Measurements from ENCODE around the gene GPR39.
A peak's percentile ranks its signal among the peaks of the same experiment; 100 is the strongest.

GPR39 gene

GRCh38 chr2:132621131-132621875 is 204.7 kb downstream of the GPR39 start:
- ATAC-seq = no peak
- no peak for TF ChIP-seq CSDC2 (CRISPR knock-in tag; IDR thresholded peaks at IDR 0.05)
- no peak for TF ChIP-seq ISL1 (CRISPR knock-in tag; IDR thresholded peaks at IDR 0.05)
- no peak for TF ChIP-seq GLIS3 (CRISPR knock-in tag; IDR thresholded peaks at IDR 0.05)
- TF ChIP-seq BACH2 (CRISPR knock-in tag; IDR thresholded peaks at IDR 0.05; ENCODE audit: borderline replicate concordance) = no peak
- no peak for TF ChIP-seq ZNF70 (CRISPR knock-in tag; IDR thresholded peaks at IDR 0.05)
- TF ChIP-seq TCF4 (CRISPR knock-in tag; IDR thresholded peaks at IDR 0.05; ENCODE audit: borderline replicate concordance) = no peak
- no peak for TF ChIP-seq CREB5 (CRISPR knock-in tag; IDR thresholded peaks at IDR 0.05; ENCODE audit: low read depth)
- TF ChIP-seq SNAI2 (CRISPR knock-in tag; IDR thresholded peaks at IDR 0.05) = no peak

GRCh38 chr2:132623096-132623839 is 206.7 kb downstream of the GPR39 start:
- TF ChIP-seq PPARA (CRISPR knock-in tag; IDR thresholded peaks at IDR 0.05; ENCODE audit: borderline replicate concordance) = no peak
- peak; percentile 84 for ATAC-seq

GRCh38 chr2:132627536-132627935 is 210.9 kb downstream of the GPR39 start:
- ATAC-seq = no peak
- no peak for TF ChIP-seq RARB (CRISPR knock-in tag; IDR thresholded peaks at IDR 0.05)
- TF ChIP-seq SNAI2 (CRISPR knock-in tag; IDR thresholded peaks at IDR 0.05) = no peak
- TF ChIP-seq ZNF8 (CRISPR knock-in tag; IDR thresholded peaks at IDR 0.05) = no peak
- TF ChIP-seq ZNF565 (CRISPR knock-in tag; conservative IDR thresholded peaks at IDR 0.05; ENCODE audit: low read depth) = no peak
- TF ChIP-seq CSRNP3 (CRISPR knock-in tag; IDR thresholded peaks at IDR 0.05) = no peak
- TF ChIP-seq POU6F1 (CRISPR knock-in tag; IDR thresholded peaks at IDR 0.05; ENCODE audit: borderline replicate concordance, low read depth) = no peak
- no peak for TF ChIP-seq ZFP30 (CRISPR knock-in tag; IDR thresholded peaks at IDR 0.05)

- TF ChIP-seq TSHZ2 (CRISPR knock-in tag; IDR thresholded peaks at IDR 0.05) = no peak
- no peak for TF ChIP-seq POU6F1 (CRISPR knock-in tag; IDR thresholded peaks at IDR 0.05; ENCODE audit: borderline replicate concordance, low read depth)
- TF ChIP-seq PATZ1 (CRISPR knock-in tag; IDR thresholded peaks at IDR 0.05; ENCODE audit: borderline replicate concordance) = peak; percentile 55; the same call in 1 of the 2 replicates
- no peak for TF ChIP-seq ISL1 (CRISPR knock-in tag; IDR thresholded peaks at IDR 0.05)
- ATAC-seq = peak; percentile 78
Observed at GRCh38 chr2:132632000-132632649, 215.5 kb downstream of the GPR39 start.
